Erythroblast (primary cell): Measurements from ENCODE around the gene SLC35D1.

ENCODE experiments used
- GATA1 ChIP-seq: IDR thresholded peaks from 2 replicates; pipeline ENCODE4 v1.6.1; 2011; ENCODE audit warnings: low read depth, mild to moderate bottlenecking, control low read depth, low read length, moderate library complexity
- POLR2A ChIP-seq: IDR thresholded peaks from 2 replicates; pipeline ENCODE4 v1.6.1; 2011; ENCODE audit warnings: mild to moderate bottlenecking, low read length

- TF ChIP-seq POLR2A: no peak
- TF ChIP-seq GATA1: no peak
Observed at GRCh38 chr1:67020304-67020703, 33.6 kb downstream of the SLC35D1 start.
